HG02870 (cell line): ENCODE results near the gene TMTC2.

ENCODE experiments used
- ATAC-seq: cut with Tn5 transposase; IDR thresholded peaks from one replicate; pipeline ENCODE4 v1.9.1; 2021; ENCODE audit warnings: mild to moderate bottlenecking, moderate library complexity; ENCODE audit not compliant: unreplicated experiment

The TMTC2 gene

GRCh38 chr12:82998509-82998908 lies 311.8 kb downstream of the TMTC2 start:
- no peak for ATAC-seq

- no peak for ATAC-seq
These were observed 316.3 kb downstream of the TMTC2 start for GRCh38 chr12:83003026-83003425.

GRCh38 chr12:83005534-83006197 lies 319.0 kb downstream of the TMTC2 start:
- ATAC-seq: no peak

DNA sequence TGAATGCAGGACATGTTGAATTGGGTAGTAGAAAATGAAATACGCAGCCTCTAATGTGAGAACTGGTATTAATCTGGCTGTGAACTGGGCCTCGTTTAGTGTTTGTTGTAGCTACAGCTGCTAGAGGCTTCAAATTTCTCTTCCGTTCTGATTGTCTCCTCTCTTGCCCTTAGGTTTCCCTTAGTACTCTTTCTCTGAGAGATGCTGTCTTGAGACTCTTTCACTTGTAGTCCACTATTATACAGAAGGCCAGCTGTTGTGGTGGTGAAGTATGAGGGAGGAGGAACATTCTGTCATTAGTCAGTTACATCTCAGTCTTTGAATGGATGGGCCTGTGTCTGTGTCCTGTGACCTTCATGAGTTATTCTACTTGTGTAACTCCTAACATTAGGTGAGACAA lies 322.0 kb downstream of the TMTC2 start:
- ATAC-seq: no peak

DNA sequence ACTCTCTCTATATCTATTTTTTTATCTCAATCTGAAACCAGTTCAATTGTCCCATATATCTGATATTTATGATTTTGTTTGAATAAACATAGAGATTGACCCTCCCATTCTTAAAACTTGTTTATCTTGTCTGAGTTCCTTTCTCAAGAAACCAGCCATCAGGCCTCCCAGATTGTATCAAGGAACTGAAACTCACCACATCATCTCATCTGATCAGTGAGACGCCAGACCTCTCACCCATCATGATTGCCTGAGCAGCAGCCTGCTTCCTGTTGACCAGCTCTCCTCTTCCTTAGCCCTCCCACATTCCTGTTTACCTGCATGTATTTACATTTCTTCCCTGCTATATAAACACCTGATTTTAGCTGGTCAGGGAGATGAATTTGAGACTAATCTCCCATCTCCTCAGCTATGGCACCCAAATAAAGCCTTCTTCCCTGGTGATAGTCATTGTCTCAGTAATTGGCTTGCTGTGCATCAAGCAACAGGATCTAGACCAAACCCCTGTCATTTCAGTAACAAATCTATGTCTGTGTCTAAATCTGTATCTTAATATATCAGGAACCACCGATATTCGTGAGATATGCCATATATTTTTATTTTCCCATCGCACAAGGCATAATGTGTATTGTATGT lies 323.6 kb downstream of the TMTC2 start:
- no peak for ATAC-seq

DNA sequence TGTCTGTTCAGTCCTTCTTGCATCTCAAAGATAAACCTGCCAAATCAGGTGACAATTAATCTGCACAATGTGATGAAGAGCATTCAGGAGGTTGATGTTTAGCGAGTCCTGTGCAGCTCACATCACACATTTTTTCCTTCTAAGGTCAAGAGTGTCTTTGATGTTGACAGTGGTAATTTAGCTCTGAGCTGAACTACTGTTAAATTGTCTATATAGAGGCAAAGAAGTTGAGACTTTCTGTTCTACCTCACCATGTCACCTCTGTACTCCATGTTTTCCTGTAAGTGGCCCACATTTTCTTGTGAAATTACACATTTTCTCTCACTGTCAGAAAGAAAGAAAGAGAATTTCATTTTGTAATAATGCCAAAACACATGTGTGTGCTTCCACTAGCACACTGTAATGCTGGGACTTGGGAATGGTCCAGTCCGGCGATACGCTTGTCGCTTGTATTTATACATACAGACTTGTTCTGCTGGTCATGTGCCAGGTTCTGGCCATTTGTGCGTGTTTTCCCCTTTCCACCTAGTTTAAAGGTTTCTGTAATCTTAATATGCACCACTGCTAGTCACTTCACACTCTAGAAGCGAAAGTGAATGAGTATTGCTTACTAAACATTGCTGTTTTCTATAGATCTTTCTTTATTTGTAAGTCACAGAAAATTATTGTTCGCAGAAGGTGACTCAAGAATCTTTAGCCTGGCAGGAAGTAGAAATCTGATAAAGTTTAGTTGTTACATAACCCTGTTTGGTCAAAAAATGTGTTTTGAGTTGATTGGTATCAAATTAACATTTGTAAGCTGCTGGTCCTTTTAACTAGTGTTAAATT lies 328.9 kb downstream of the TMTC2 start:
- no peak for ATAC-seq

DNA sequence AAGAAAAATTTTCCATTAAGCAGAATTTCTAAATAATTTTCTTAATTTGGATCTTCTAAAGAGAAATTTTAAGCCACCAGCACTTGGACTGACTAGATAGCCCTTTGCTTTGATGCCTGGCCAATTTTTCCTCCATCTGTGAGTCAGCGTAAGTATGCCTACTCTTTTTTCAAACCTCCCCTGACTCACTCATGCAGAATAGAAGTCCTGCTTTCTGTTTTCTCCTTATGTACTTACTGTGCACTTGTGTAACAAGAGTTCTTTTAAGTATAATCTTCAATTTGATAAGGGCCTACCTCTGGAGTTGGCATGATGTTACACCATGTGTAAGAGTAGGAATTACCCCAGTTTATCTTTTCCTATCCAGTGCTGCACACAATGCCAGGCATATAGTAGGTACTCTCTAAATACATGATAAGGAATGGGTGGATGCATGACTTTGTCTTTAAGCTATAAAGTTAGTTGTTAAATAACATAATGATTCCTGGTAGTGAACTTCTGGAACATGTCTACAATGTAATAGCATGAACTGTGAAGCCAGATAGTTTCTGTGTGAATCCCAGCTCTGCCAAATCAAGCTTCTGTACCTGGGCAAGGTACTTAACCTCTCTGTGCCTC lies 329.6 kb downstream of the TMTC2 start:
- ATAC-seq: no peak

DNA sequence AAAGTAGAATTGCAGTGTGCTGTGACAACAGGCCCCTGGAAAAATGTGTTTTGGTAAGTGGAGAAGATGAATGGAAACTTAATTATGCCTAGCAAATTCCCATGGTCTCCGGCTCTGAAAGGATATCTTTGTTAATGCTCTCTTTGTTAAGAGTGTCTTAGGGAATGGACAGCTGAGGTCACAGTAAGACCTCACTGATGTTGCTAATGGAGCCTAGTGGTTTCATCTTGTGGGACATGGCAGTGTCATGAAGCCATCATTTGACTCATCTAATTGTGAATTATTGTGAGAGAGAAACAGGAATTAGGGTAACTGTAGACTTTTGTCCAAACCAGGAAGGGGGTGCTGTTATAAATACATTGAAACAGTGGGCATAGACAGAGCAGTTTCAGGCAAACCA lies 330.3 kb downstream of the TMTC2 start:
- ATAC-seq: no peak

DNA sequence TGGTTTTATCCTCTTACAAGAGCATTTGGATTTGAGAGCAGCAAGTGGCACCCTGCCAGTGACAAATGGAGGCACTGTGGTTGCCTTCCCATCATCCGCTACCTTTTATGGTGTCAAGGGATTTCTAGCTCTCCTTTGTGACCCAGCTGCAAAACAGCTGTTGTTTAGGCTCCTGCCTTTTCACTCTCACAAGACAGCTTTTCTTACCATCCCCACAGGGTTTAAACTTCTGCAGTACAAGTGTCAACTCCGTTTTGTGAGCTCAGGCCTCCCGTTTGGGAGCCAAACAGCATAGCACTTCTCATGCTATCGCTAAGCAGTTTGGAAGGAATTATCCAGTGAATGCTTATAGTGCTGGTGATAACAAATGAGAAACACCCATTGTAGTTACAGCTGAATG lies 331.4 kb downstream of the TMTC2 start:
- ATAC-seq: no peak

- ATAC-seq: no peak
These were observed 340.5 kb downstream of the TMTC2 start for GRCh38 chr12:83027021-83027723.

DNA sequence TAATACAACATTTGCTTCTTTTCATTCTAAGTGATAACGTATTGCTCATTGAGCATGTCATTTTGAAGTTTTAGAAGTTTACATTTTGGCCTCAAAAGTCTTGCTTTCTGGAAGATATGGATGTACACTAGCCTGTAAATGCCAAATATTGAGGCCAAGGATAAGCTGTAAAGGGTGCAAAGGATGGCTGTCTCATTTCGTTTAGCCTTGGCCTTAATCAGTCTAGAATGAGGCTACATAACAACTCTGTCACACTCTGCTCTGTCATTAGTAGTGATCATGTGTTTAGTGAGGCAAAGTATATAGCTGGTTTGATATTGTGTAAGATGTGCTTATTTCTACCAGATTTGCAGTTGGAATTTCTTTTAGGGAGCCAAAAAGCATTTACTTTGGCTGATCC lies 344.5 kb downstream of the TMTC2 start:
- no peak for ATAC-seq

- no peak for ATAC-seq
These were observed 350.1 kb downstream of the TMTC2 start for GRCh38 chr12:83036847-83037246.

- ATAC-seq: no peak
These were observed 352.7 kb downstream of the TMTC2 start for GRCh38 chr12:83039413-83039812.

- no peak for ATAC-seq
These were observed 353.6 kb downstream of the TMTC2 start for GRCh38 chr12:83040339-83040738.

DNA sequence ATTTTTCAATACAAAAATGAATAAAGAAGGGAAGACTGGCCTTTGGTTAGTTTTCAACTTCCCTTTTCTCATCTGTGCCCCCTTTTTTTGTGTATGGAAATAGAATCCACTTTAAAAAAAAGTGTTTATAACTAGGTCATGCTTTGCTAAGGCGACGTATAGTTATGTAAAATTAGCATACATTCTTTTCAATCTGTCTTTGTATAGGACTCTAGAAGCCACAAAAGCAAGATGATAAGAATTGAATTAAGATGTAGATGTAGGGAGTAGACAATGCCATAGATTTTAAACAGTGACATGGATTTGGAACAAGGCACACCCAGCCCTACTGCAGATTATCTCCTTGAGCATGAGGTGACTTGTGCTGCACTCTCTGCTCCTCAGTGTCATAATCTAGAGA lies 354.3 kb downstream of the TMTC2 start:
- no peak for ATAC-seq

DNA sequence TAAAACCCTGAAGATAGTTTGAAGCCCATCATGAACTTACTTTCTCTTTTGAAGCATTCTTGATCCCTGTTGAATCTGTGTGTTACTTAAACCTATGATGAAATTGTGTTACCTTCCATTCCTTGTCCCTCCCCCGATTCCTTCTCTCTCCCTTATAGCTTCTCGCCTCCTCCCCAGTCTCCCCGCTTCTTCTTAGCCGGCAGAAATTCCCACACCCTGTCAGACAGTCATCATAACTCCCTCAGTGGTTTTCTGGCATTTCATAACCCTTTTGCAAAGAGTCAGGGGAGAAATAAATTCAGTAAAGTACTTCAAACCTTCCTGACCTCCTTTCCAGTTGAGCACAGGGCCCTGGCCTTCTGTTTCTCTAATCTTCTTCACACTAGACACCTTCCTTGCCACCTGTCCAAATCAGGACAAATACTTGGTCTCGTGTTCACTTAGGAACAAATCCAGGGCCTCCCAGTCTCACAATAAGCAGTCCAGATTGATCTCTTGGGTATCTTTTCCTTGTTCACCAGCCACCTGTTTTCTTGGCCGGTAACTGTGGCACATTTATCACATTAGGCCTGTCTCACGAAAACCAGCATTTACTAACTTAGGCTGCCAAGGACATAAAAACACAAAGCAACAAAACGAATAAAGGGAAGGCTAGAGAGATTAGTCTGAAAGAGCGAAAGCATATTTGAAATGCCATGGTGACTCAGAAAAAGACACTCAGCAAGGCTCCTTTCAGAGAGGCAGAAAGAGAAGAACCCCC lies 355.9 kb downstream of the TMTC2 start:
- no peak for ATAC-seq

DNA sequence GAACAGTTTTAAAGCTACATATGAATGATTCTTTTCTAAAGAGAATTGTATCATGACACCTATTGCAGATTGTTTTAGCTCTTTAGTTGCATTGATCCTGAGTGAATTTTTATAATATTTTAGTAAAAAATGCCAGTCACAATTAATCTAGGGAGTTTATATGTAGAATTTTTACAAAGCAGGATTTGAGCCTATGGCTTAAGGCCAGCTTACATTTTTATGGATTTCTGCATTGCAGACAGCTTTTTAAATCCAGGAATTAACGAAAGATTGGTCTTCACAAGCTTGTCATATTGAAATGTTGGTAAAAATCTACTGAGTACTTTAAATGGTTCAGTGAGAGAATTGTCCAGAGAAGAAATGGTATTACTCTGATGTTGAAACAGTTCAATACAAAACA lies 358.0 kb downstream of the TMTC2 start:
- ATAC-seq: no peak

DNA sequence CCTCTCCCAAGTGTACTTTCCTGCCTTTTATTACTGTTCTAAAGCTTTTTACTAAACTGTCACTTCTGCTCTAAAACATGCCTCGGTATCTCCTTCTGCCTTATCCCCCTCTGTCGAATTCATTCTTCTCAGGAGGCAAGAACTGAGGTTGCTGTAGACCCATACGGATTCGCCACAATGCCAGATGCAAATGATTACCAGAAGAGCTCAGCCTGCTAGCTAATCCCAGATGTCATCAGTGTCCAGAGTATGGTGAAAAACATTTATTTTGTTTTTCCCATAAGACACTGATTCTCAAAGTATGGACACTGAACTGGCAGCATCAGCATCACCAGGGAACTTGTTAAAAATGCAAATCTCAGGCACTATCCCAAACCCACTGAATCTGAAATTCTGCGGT lies 359.3 kb downstream of the TMTC2 start:
- no peak for ATAC-seq

DNA sequence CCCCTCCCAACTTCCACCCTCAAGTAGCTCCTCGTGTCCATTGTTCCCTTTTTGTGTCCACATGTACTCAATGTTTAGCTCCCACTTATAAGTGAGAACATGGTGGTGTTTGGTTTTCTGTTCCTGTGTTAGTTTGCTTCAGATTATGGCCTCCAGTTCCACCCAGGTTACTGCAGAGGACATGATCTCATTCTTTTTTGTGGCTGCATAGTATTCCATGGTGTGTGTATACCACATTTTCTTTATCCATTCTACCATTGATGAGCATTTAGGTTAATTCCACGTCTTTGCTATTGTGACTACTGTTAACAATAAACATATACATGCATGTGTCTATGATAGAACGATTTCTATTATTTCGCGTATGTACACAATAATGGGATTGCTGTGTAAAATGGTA lies 362.6 kb downstream of the TMTC2 start:
- no peak for ATAC-seq

- no peak for ATAC-seq
These were observed 366.3 kb downstream of the TMTC2 start for GRCh38 chr12:83052890-83053541.
